SJCRH30 (cell line): ENCODE measurements around the gene DBNDD2. TPM values are rescaled to one million over a fixed set of nuclear protein-coding genes. Genes with fewer than 3 reads are reported as not detected.
A peak's percentile ranks its signal among the peaks of the same experiment; 100 is the strongest.

Experiments used
- DNase-seq, 2 experiments: peaks; one replicate each; pipeline ENCODE4 v3.0.0-alpha.2; 2015 to 2020
- H3K27ac ChIP-seq: fragments of 250-450 bp; sonication (Bioruptor Pico); 2 replicates; pipeline ENCODE4 v1.5.1; 2020; ENCODE audit warnings: mild to moderate bottlenecking, moderate library complexity
- H3K27me3 ChIP-seq: fragments of 250-450 bp; sonication (Bioruptor Pico); 2 replicates; pipeline ENCODE4 v1.5.1; 2020; ENCODE audit warnings: mild to moderate bottlenecking, moderate library complexity
- H3K36me3 ChIP-seq: fragments of 250-450 bp; sonication (Bioruptor Pico); 2 replicates; pipeline ENCODE4 v1.5.1; 2020; ENCODE audit warnings: mild to moderate bottlenecking, moderate library complexity
- H3K4me1 ChIP-seq: fragments of 250-450 bp; sonication (Bioruptor Pico); 2 replicates; pipeline ENCODE4 v1.5.1; 2020; ENCODE audit warnings: mild to moderate bottlenecking, moderate library complexity
- H3K4me3 ChIP-seq: fragments of 250-450 bp; sonication (Bioruptor Pico); 2 replicates; pipeline ENCODE4 v1.5.1; 2020; ENCODE audit warnings: mild to moderate bottlenecking, moderate library complexity
- H3K9me3 ChIP-seq: fragments of 250-450 bp; sonication (Bioruptor Pico); replicated peaks from 2 replicates; pipeline ENCODE4 v1.5.1; 2020; ENCODE audit warnings: mild to moderate bottlenecking, moderate library complexity
- total RNA-seq: library from RNA; depleted of rRNA; stranded (reverse); fragments of >200 nt; shearing (Covaris generic); gene quantifications from 2 replicates; pipeline ENCODE4 v1.2.3, GENCODE V29; 2014

The DBNDD2 gene
- total RNA-seq, 1 experiment from 2014 or later = 8.1 TPM

DNA sequence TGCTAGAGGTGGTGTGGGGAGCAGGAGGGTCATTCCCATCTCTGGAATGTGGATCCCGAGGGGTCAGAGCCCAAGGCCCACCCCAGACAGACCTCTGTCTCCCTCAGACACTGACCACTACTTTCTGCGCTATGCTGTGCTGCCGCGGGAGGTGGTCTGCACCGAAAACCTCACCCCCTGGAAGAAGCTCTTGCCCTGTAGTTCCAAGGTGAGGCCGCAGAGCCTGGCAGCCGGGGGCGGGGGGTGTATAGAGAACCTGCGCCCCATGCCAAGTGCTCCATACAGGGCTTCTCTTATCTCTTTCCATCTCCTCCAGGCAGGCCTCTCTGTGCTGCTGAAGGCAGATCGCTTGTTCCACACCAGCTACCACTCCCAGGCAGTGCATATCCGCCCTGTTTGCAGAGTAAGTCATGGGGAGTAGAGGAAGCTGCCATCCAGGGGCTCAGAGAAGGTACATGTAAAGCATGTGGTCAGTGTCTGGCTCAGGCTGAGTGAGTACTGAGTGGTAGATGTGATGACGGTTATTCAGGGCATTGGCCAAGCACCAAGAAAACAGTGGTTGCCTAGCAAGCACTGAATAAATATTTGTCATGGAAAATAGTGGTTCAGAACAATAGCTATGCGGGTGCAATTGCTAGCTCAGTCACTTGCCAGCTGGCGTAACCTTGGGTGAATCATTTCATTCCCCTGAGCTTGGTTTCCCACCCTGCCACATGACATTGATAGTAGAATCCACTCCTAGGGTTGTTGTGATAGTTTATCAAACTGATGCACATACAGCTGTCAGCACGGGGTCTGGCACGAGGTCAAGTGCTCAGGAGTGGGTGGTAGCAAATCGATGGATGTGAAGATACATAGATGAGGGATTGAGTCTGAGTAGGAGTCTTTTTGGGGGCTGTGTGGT is 11.4 kb downstream of the DBNDD2 start:
- Histone ChIP-seq H3K4me1 (peaks cover 10% of the 10 kb centered on the region), H3K36me3 (peaks cover 43% of the 10 kb centered on the region), H3K4me3 (no peak overlapping the region), H3K27ac (no peak overlapping the region), H3K27me3 (no peaks in the 10 kb centered on the region), H3K9me3 (no peaks in the 10 kb centered on the region)
- no peak for DNase-seq

DNA sequence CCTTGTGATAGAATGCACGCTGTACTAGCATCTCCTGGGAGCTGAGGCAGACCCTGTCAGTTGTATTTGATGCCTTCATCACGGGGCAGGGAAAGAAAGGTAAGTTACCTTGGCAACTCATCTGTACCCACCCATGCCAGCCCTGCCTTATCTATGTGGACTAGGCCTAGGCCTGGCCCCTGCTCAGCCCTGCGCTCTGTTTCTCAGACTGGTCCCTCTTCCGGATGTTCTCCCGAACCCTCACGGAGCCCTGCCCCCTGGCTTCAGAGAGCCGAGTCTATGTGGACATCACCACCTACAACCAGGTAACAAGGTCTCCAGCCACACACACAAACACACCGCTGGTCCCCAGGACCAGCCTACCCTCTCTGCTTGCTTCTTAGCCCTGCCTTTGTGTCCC is 12.0 kb downstream of the DBNDD2 start:
- Histone ChIP-seq H3K4me3 (no peak overlapping the region), H3K27me3 (no peaks in the 10 kb centered on the region), H3K36me3 (peaks cover 47% of the 10 kb centered on the region), H3K27ac (no peak overlapping the region), H3K9me3 (no peaks in the 10 kb centered on the region), H3K4me1 (peaks cover 10% of the 10 kb centered on the region)
- DNase-seq = no peak

DNA sequence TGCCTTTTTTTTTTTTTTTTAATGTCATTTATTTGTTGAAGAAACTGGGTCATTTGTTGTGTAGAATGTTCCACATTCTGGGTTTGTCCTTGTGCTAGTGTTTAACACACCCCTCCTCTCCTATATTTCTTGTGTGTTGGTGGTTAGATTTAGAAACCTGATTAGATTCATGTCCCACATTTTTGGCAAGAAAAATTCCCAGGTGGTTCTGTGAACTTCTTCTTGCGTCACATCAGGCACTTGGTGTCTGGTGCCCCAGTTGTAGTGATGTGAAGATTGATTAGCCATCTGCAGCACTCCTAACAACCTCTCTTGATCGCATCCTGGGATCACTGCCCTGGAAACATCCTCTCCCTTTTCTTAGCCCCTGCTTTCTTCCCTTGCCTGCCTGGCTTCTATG is 15.6 kb downstream of the DBNDD2 start:
- peaks cover 53% of the 10 kb centered on the region for H3K36me3 ChIP-seq
- no peaks in the 10 kb centered on the region for H3K27me3 ChIP-seq

DNA sequence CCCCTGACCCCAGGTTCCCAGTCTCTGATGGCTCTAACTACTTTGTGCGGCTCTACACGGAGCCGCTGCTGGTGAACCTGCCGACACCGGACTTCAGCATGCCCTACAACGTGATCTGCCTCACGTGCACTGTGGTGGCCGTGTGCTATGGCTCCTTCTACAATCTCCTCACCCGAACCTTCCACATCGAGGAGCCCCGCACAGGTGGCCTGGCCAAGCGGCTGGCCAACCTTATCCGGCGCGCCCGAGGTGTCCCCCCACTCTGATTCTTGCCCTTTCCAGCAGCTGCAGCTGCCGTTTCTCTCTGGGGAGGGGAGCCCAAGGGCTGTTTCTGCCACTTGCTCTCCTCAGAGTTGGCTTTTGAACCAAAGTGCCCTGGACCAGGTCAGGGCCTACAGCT is 17.5 kb downstream of the DBNDD2 start:
- no peaks in the 10 kb centered on the region for H3K27me3 ChIP-seq
- no peaks in the 10 kb centered on the region for H3K9me3 ChIP-seq
- no peak overlapping the region for H3K4me3 ChIP-seq
- H3K27ac ChIP-seq = no peak overlapping the region
- peaks cover 42% of the 10 kb centered on the region for H3K36me3 ChIP-seq
- 0 out of 2 replicates have a peak, but pooled peaks cover 2% of the 10 kb centered on the region for H3K4me1 ChIP-seq
- DNase-seq = no peak

More for the DNA sequence above, 15.6 kb downstream of the DBNDD2 start:
- Histone ChIP-seq H3K27ac (no peak overlapping the region), H3K4me1 (no peaks in the 10 kb centered on the region), H3K9me3 (no peaks in the 10 kb centered on the region), H3K4me3 (no peak overlapping the region)
- no peak for DNase-seq

DNA sequence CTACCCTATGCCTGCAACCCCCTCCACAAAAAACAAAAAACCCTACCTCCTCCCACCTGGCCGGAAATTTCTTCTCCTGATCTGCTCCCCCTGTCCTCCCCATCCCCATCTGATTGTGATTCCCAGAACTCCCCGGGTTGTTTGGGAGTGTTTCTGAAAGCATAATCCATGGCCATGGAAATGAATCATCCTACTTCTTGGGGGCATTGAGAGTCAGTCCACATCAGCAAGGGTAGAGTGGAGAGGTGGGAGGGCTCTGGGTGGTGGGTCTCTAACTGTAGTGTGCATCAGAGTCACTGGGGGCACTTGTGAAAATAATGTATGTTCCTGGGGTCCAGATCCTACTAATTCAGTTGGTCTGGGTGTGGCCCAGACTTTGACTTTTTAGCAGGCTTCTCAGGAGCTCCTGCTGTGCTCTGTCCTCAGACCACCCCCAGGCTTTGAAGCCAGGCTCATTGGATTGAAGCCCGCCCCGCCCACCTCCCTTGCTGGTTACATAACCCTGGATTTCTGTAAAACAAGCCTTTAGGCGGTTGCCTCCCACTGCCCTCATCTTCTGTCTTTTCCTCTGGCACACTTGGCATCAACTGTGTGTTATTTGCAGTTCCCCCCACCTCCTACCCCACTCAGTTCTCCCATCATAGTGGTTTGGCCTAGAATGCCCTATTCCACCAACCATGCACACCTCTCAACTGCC is 18.4 kb downstream of the DBNDD2 start:
- no peak overlapping the region for H3K4me3 ChIP-seq
- H3K9me3 ChIP-seq = no peaks in the 10 kb centered on the region
- no peak overlapping the region for H3K27ac ChIP-seq
- no peak for DNase-seq
- H3K4me1 ChIP-seq = 0 out of 2 replicates have a peak, but pooled peaks cover 2% of the 10 kb centered on the region
- H3K36me3 ChIP-seq = peaks cover 34% of the 10 kb centered on the region
- no peaks in the 10 kb centered on the region for H3K27me3 ChIP-seq

DNA sequence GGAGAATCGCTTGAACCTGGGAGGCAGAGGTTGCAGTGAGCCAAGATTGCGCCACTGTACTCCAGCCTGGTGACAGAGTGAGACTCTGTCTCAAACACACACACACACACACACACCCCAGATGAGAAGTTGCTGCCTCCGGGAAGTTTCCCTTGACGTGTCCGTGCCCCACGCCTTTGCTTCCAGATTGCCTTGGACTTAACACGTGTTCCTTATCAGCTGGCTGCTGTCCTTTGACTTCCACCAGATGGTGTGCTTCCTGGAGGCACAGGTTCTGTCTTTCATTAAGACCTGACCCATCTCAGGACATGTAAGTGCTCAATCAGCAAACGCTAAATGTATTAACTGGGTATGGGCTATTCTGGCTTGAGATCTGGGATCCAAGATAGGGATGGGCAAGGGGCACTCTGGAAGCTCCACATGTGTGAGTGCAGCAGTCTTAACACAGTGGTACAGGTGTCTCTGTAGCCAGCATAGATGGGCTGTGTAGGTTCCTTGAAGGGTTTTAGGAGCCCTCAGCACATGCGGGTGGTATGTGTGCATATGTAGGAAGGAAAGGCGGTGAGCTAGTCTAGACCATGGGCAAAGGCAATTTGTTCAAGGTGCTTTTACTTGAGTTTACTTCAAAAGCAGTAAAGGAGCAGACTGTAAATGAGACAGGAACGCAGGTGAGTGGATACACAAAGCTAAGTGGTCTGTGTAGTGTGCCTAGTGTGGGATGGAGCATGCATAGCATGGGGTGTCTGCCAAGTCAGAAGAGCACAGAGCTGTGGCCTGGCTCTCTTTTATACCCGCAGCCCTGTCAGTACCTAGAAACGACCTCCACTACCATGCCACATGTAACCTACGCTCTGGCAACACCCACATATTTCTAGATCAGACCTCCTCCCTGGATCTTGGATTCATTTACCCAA is 19.4 kb downstream of the DBNDD2 start:
- DNase-seq = no peak
- Histone ChIP-seq H3K27me3 (no peaks in the 10 kb centered on the region), H3K36me3 (peaks cover 26% of the 10 kb centered on the region), H3K9me3 (no peaks in the 10 kb centered on the region), H3K4me1 (0 out of 2 replicates have a peak, but pooled peaks cover 2% of the 10 kb centered on the region), H3K4me3 (no peak overlapping the region), H3K27ac (no peak overlapping the region)

DNA sequence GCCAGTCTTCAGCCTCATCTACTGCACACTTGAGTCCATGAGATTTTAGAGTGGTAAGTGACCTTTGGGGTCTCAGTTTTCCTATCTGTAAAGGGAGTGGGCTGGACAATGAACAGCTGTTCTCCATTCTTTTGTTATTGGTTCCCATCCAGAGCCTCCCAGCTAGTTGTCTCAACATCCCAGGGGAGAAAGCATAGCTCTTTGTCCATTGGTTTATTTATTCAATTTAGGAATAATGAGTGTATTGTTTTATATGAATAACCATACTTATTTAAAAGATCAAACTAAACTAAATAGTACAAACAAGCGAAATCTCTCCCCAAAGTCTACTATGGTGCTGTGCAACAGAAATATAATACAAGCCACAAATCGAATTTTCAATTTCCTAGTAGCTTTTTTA is 21.5 kb downstream of the DBNDD2 start:
- Histone ChIP-seq H3K27ac (no peak overlapping the region), H3K9me3 (no peaks in the 10 kb centered on the region), H3K4me1 (0 out of 2 replicates have a peak, but pooled peaks cover 2% of the 10 kb centered on the region), H3K4me3 (no peak overlapping the region), H3K27me3 (no peaks in the 10 kb centered on the region), H3K36me3 (peaks cover 8% of the 10 kb centered on the region; the same call in 1 of the 2 replicates)
- DNase-seq = peak; percentile 34 to 65

DNA sequence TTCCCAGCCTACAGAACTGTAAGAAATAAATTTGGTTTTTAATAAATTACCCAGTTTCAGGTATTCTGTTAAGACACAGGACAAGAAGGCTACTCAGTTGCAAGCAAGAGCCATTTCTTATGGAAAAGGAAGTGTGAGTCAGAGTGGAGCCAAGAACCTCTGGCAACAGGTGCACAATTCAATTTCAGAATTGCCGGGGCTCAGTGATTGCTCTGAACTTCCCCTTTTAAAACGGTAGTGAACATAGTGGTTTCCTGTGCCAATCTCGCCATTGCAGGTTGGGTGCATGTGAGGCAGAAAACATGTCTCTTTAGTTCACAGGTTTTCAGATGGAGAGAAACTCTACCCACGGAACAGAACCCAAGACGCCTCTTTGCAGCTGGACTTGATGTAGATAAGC is 24.2 kb downstream of the DBNDD2 start:
- DNase-seq = no peak

DNA sequence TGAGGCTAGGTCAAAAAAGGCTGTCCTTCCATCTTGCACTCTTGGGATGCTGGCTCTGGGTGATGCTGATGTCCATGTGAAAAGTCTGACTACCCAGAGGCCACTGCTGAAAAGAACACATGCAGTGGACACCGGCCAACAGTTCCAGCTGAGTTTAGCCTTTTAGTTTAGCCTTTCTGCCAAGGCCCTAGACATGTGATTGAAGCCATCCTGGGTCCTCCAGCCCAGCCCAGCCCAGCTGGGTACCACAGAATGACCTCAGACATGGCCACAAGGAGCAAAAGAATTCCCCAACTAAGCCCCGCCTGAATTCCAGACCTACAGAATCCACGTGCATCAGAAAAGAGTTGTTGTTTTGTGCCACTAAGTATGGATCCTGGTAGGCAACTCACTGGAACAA is 25.2 kb downstream of the DBNDD2 start:
- Histone ChIP-seq H3K4me1 (0 out of 2 replicates have a peak, but pooled peaks cover 2% of the 10 kb centered on the region), H3K4me3 (no peak overlapping the region), H3K27me3 (no peaks in the 10 kb centered on the region), H3K9me3 (no peaks in the 10 kb centered on the region), H3K27ac (no peak overlapping the region), H3K36me3 (no peaks in the 10 kb centered on the region)
- DNase-seq = peak; percentile 34 to 48

More for the DNA sequence above, 24.2 kb downstream of the DBNDD2 start:
- H3K4me1 ChIP-seq = 0 out of 2 replicates have a peak, but pooled peaks cover 2% of the 10 kb centered on the region
- H3K36me3 ChIP-seq = peaks cover 3% of the 10 kb centered on the region; the same call in 1 of the 2 replicates
- H3K9me3 ChIP-seq = no peaks in the 10 kb centered on the region
- H3K4me3 ChIP-seq = no peak overlapping the region
- no peaks in the 10 kb centered on the region for H3K27me3 ChIP-seq
- no peak overlapping the region for H3K27ac ChIP-seq

DNA sequence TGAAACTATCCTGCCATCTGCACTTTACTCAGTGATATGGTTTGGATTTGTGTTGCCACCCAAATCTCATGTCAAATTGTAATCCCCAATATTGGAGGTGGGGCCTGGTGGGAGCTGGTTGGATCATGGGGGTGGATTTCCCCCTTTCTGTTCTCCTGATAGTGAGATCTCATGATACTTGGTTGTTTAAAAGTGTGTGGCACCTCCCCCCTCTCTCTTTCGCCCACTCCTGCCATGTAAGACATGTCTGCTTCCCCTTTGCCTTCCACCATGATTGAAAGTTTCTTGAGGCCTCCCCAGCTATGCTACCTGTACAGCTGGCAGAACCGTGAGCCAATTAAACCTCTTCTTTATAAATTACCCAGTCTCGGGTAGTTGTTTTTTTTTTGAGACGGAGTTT is 25.9 kb downstream of the DBNDD2 start:
- Histone ChIP-seq H3K4me1 (0 out of 2 replicates have a peak, but pooled peaks cover 2% of the 10 kb centered on the region), H3K27ac (no peak overlapping the region), H3K9me3 (no peaks in the 10 kb centered on the region)

DNA sequence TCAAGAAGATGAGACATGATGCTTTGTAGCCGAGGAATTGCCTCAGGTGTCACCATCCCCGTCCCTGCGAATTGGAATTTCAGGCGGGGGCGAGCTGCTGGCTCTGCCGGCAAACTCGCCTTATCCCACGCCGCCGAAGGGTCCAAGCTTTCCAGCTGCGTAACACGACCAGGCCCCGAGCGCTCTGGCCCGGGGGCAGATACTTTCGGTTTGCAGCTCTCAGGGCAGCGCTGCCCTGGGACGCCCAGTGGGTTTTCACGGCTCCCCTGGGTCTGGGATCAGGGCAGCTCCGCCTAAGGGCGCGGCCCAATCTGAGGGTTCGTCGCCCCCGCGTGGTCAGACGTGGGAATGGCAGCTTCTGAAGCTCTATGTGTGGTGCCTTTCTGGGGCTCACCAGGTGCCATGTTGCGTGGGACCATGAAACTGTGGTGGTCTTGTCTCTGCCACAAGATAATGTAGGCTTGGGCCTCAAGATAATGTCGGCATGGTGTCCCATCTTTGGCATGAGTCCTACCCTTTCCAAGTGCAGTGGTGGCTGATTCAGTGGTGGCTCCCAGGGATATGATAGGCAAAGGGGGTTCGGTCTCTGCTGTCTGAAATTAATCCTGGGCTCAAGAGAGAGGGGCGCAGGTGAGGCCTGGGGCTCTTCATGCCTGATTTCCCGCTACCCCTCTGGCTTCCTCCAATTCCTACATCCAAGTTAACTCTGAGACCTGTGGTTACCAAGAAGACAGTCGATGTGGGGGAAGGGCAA is 28.8 kb downstream of the DBNDD2 start:
- Histone ChIP-seq H3K4me1 (no peaks in the 10 kb centered on the region), H3K36me3 (no peaks in the 10 kb centered on the region), H3K9me3 (no peaks in the 10 kb centered on the region), H3K27me3 (peaks cover 1% of the 10 kb centered on the region), H3K27ac (no peak overlapping the region), H3K4me3 (peak overlapping the region; percentile 54)
- peak; percentile 94 to 97 for DNase-seq

More for the DNA sequence above, 25.9 kb downstream of the DBNDD2 start:
- no peaks in the 10 kb centered on the region for H3K36me3 ChIP-seq
- H3K4me3 ChIP-seq = no peak overlapping the region
- no peaks in the 10 kb centered on the region for H3K27me3 ChIP-seq
- DNase-seq = no peak

DNA sequence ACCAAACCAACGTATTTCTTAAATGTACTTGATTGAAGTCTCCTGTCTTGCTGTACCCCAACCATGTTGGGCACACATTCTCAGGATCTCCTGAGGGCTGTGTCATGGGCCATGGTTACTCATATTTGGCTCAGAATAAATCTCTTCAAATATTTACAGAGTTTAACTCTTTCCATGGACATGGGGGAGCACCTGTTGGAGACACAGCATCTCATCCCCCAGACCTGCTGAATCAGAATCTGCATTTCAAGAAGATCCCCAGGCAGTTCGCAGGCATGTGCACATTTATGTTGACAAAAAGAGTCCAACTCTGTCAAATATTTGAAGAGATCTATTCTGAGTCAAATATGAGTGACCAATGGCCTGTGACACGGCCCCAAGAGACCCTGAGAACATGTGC is 32.3 kb downstream of the DBNDD2 start:
- no peak overlapping the region for H3K27ac ChIP-seq
- no peak for DNase-seq
- H3K27me3 ChIP-seq = peaks cover 18% of the 10 kb centered on the region
- H3K4me3 ChIP-seq = no peak overlapping the region
- H3K36me3 ChIP-seq = no peaks in the 10 kb centered on the region
- no peaks in the 10 kb centered on the region for H3K4me1 ChIP-seq
- H3K9me3 ChIP-seq = no peaks in the 10 kb centered on the region

DNA sequence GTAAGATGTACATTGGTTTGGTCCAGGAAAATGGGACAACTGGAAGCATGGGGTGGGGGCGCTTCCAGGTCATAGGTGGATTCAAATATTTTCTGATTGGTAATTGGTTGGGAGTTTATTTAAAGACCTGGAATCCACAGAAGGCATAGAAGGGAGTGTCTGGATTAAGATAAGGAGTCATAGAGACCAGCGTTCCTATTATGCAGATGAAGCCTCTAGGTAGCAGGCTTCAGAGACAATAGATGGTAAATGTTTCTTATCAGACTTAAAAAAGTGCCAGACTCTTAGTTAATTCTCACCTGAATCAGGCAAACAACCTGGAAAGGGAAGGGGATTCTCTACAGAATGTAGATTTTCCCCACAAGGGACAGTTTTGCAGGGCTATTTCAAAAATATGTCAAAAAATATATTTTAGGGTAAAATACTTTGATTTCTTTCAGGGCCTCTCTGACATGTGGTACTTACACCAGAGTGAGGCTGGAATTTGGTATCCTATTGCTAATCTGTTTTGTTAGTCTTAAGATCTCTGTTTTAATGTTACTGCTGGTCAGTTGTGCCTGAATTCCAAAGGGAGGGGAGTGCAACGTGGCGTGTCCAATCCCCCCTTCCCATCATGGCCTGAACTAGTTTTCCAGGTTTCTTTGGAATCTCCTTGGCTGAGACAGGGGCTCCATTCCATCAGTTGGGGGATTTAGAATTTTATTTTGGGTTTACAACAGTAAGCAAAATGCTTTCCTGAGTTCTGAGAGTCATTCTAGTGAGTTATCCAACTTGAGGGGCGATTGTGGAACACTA is 33.0 kb downstream of the DBNDD2 start:
- Histone ChIP-seq H3K4me1 (no peaks in the 10 kb centered on the region), H3K36me3 (no peaks in the 10 kb centered on the region), H3K27ac (no peak overlapping the region), H3K4me3 (no peak overlapping the region), H3K9me3 (no peaks in the 10 kb centered on the region), H3K27me3 (peaks cover 21% of the 10 kb centered on the region)
- DNase-seq = no peak
